Measurements from ENCODE around the gene PRIM2.
"Not testable (repeated sequence)": the region's sequence is repeated elsewhere in the genome, so short reads cannot be mapped to it uniquely, and the experiment has no call there.

Gene PRIM2

GRCh38 chr6:57444787-57445186 is 127.4 kb downstream of the PRIM2 start:
- not testable (repeated sequence) for H3K4me3 Mint-ChIP-seq; H3K36me3 Mint-ChIP-seq (ENCODE audit: insufficient read depth)

GRCh38 chr6:57445379-57445778 is 127.9 kb downstream of the PRIM2 start:
- DNase-seq (ENCODE audit: low spot score in 2 of 2); ATAC-seq (replicated peaks; ENCODE audit: extremely low read depth, poor library complexity, severe bottlenecking); H3K9me3 Mint-ChIP-seq; H3K27me3 Mint-ChIP-seq; H3K36me3 Mint-ChIP-seq (ENCODE audit: insufficient read depth); H3K4me3 Mint-ChIP-seq: not testable (repeated sequence)
- Mint-ChIP-seq H3K4me1 (peaks cover 13% of the 10 kb centered on the region), H3K27ac (ENCODE audit: low read depth) (peak overlapping the region; percentile 3)

More at GRCh38 chr6:57444787-57445186, 127.4 kb downstream of the PRIM2 start:
- H3K27ac Mint-ChIP-seq (ENCODE audit: low read depth); H3K9me3 Mint-ChIP-seq; H3K27me3 Mint-ChIP-seq; DNase-seq (ENCODE audit: low spot score in 2 of 2); ATAC-seq (replicated peaks; ENCODE audit: extremely low read depth, poor library complexity, severe bottlenecking): not testable (repeated sequence)
- H3K4me1 Mint-ChIP-seq, result peaks cover 13% of the 10 kb centered on the region

GRCh38 chr6:57445790-57446468 is 128.5 kb downstream of the PRIM2 start:
- Mint-ChIP-seq H3K4me1 (peaks cover 13% of the 10 kb centered on the region), H3K27ac (ENCODE audit: low read depth) (peak overlapping the region; percentile 3)
- H3K27me3 Mint-ChIP-seq; ATAC-seq (replicated peaks; ENCODE audit: extremely low read depth, poor library complexity, severe bottlenecking); H3K36me3 Mint-ChIP-seq (ENCODE audit: insufficient read depth); DNase-seq (ENCODE audit: low spot score in 2 of 2); H3K4me3 Mint-ChIP-seq; H3K9me3 Mint-ChIP-seq: not testable (repeated sequence)

GRCh38 chr6:57449496-57450066 is 132.2 kb downstream of the PRIM2 start:
- peaks cover 15% of the 10 kb centered on the region for H3K4me1 Mint-ChIP-seq
- not testable (repeated sequence) for H3K27ac Mint-ChIP-seq (ENCODE audit: low read depth); H3K4me3 Mint-ChIP-seq; ATAC-seq (replicated peaks; ENCODE audit: extremely low read depth, poor library complexity, severe bottlenecking); H3K36me3 Mint-ChIP-seq (ENCODE audit: insufficient read depth); H3K27me3 Mint-ChIP-seq; DNase-seq (ENCODE audit: low spot score in 2 of 2); H3K9me3 Mint-ChIP-seq

- not testable (repeated sequence) for ATAC-seq (replicated peaks; ENCODE audit: extremely low read depth, poor library complexity, severe bottlenecking); H3K9me3 Mint-ChIP-seq; H3K27ac Mint-ChIP-seq (ENCODE audit: low read depth); H3K4me3 Mint-ChIP-seq; H3K27me3 Mint-ChIP-seq; H3K36me3 Mint-ChIP-seq (ENCODE audit: insufficient read depth); DNase-seq (ENCODE audit: low spot score in 2 of 2)
- peaks cover 10% of the 10 kb centered on the region for H3K4me1 Mint-ChIP-seq
Measured at GRCh38 chr6:57459781-57460180, 142.4 kb downstream of the PRIM2 start.

GRCh38 chr6:57461022-57461421 is 143.6 kb downstream of the PRIM2 start:
- not testable (repeated sequence) for H3K27me3 Mint-ChIP-seq; H3K4me1 Mint-ChIP-seq; ATAC-seq (replicated peaks; ENCODE audit: extremely low read depth, poor library complexity, severe bottlenecking); H3K27ac Mint-ChIP-seq (ENCODE audit: low read depth); H3K9me3 Mint-ChIP-seq; DNase-seq (ENCODE audit: low spot score in 2 of 2); H3K4me3 Mint-ChIP-seq; H3K36me3 Mint-ChIP-seq (ENCODE audit: insufficient read depth)

- H3K27me3 Mint-ChIP-seq; DNase-seq (ENCODE audit: low spot score in 2 of 2); H3K9me3 Mint-ChIP-seq; ATAC-seq (replicated peaks; ENCODE audit: extremely low read depth, poor library complexity, severe bottlenecking); H3K4me1 Mint-ChIP-seq; H3K27ac Mint-ChIP-seq (ENCODE audit: low read depth); H3K4me3 Mint-ChIP-seq; H3K36me3 Mint-ChIP-seq (ENCODE audit: insufficient read depth): not testable (repeated sequence)
Measured at GRCh38 chr6:57463809-57464208, 146.4 kb downstream of the PRIM2 start.

- not testable (repeated sequence) for DNase-seq (ENCODE audit: low spot score in 2 of 2); ATAC-seq (replicated peaks; ENCODE audit: extremely low read depth, poor library complexity, severe bottlenecking); H3K4me1 Mint-ChIP-seq; H3K27me3 Mint-ChIP-seq; H3K9me3 Mint-ChIP-seq; H3K27ac Mint-ChIP-seq (ENCODE audit: low read depth); H3K36me3 Mint-ChIP-seq (ENCODE audit: insufficient read depth); H3K4me3 Mint-ChIP-seq
Measured at GRCh38 chr6:57465968-57466367, 148.5 kb downstream of the PRIM2 start.

GRCh38 chr6:57469072-57469471 is 151.6 kb downstream of the PRIM2 start:
- Mint-ChIP-seq H3K9me3 (no peaks in the 10 kb centered on the region), H3K4me3 (no peak overlapping the region), H3K27me3 (no peaks in the 10 kb centered on the region), H3K36me3 (ENCODE audit: insufficient read depth) (peaks cover 2% of the 10 kb centered on the region), H3K4me1 (no peaks in the 10 kb centered on the region), H3K27ac (ENCODE audit: low read depth) (no peak overlapping the region)
- no peak for ATAC-seq (replicated peaks; ENCODE audit: extremely low read depth, poor library complexity, severe bottlenecking)
- DNase-seq (ENCODE audit: low spot score in 2 of 2), result no peak

- not testable (repeated sequence) for H3K27me3 Mint-ChIP-seq; H3K4me3 Mint-ChIP-seq; H3K9me3 Mint-ChIP-seq; H3K27ac Mint-ChIP-seq (ENCODE audit: low read depth); DNase-seq (ENCODE audit: low spot score in 2 of 2); H3K36me3 Mint-ChIP-seq (ENCODE audit: insufficient read depth); H3K4me1 Mint-ChIP-seq; ATAC-seq (replicated peaks; ENCODE audit: extremely low read depth, poor library complexity, severe bottlenecking)
Measured at GRCh38 chr6:57470148-57470547, 152.7 kb downstream of the PRIM2 start.

- H3K27ac Mint-ChIP-seq (ENCODE audit: low read depth); ATAC-seq (replicated peaks; ENCODE audit: extremely low read depth, poor library complexity, severe bottlenecking); H3K27me3 Mint-ChIP-seq; DNase-seq (ENCODE audit: low spot score in 2 of 2); H3K4me3 Mint-ChIP-seq; H3K36me3 Mint-ChIP-seq (ENCODE audit: insufficient read depth); H3K9me3 Mint-ChIP-seq; H3K4me1 Mint-ChIP-seq: not testable (repeated sequence)
Measured at GRCh38 chr6:57471314-57471864, 154.0 kb downstream of the PRIM2 start.

GRCh38 chr6:57472861-57473362 is 155.5 kb downstream of the PRIM2 start:
- not testable (repeated sequence) for H3K4me3 Mint-ChIP-seq; ATAC-seq (replicated peaks; ENCODE audit: extremely low read depth, poor library complexity, severe bottlenecking); H3K4me1 Mint-ChIP-seq; H3K36me3 Mint-ChIP-seq (ENCODE audit: insufficient read depth); DNase-seq (ENCODE audit: low spot score in 2 of 2); H3K27ac Mint-ChIP-seq (ENCODE audit: low read depth); H3K9me3 Mint-ChIP-seq; H3K27me3 Mint-ChIP-seq

GRCh38 chr6:57474862-57475475 is 157.5 kb downstream of the PRIM2 start:
- not testable (repeated sequence) for H3K4me1 Mint-ChIP-seq; H3K9me3 Mint-ChIP-seq; DNase-seq (ENCODE audit: low spot score in 2 of 2); H3K27ac Mint-ChIP-seq (ENCODE audit: low read depth); H3K27me3 Mint-ChIP-seq; H3K4me3 Mint-ChIP-seq; H3K36me3 Mint-ChIP-seq (ENCODE audit: insufficient read depth); ATAC-seq (replicated peaks; ENCODE audit: extremely low read depth, poor library complexity, severe bottlenecking)

All from central memory CD8-positive, alpha-beta T cell (primary cell).